Measurements from ENCODE around the gene ASH1L. TPM values are rescaled to one million over a fixed set of nuclear protein-coding genes. Genes with fewer than 3 reads are reported as not detected.

Gene ASH1L
- total RNA-seq, 1 experiment from 2014 or later: 29.3 TPM

GRCh38 chr1:155478270-155478852, 84.2 kb downstream of the ASH1L start:
- Mint-ChIP-seq H3K27me3 (ENCODE audit: low read depth) (no peaks in the 10 kb centered on the region), H3K4me3 (no peak overlapping the region), H3K4me1 (peaks cover 19% of the 10 kb centered on the region), H3K9me3 (no peaks in the 10 kb centered on the region; the same call in 1 of the 2 replicates), H3K36me3 (peaks cover 43% of the 10 kb centered on the region), H3K27ac (peak overlapping the region; percentile 51)
- ATAC-seq: peak; percentile 90
- no peak for DNase-seq (ENCODE audit: low spot score)
- ChIA-PET POLR2A (no interaction called here), CTCF (interaction anchor here (1.4 kb wide), 1 partner anchor 9 kb away, joined by 3 read pairs; no protein-coding TSS in a partner anchor)
- TF ChIP-seq ZNF396 (CRISPR knock-in tag; IDR thresholded peaks at IDR 0.05; ENCODE audit: borderline replicate concordance) (no peak), IRF1 (CRISPR knock-in tag; IDR thresholded peaks at IDR 0.05) (no peak), OVOL2 (CRISPR knock-in tag; IDR thresholded peaks at IDR 0.05; ENCODE audit: borderline replicate concordance) (no peak), JAZF1 (CRISPR knock-in tag; IDR thresholded peaks at IDR 0.05) (no peak), ESRRA (CRISPR knock-in tag; IDR thresholded peaks at IDR 0.05; ENCODE audit: borderline replicate concordance) (no peak), ATF1 (CRISPR knock-in tag; IDR thresholded peaks at IDR 0.05) (no peak), ELF4 (CRISPR knock-in tag; IDR thresholded peaks at IDR 0.05; ENCODE audit: low read depth) (no peak), USF1 (CRISPR knock-in tag; IDR thresholded peaks at IDR 0.05) (no peak), E2F1 (CRISPR knock-in tag; IDR thresholded peaks at IDR 0.05) (no peak), ZBTB43 (CRISPR knock-in tag; IDR thresholded peaks at IDR 0.05) (no peak)

- Mint-ChIP-seq H3K27ac (no peak overlapping the region), H3K27me3 (ENCODE audit: low read depth) (no peaks in the 10 kb centered on the region), H3K4me3 (no peak overlapping the region), H3K36me3 (peaks cover 43% of the 10 kb centered on the region), H3K4me1 (peaks cover 13% of the 10 kb centered on the region), H3K9me3 (peaks cover 24% of the 10 kb centered on the region)
- ChIA-PET POLR2A (no interaction called here), CTCF (no interaction called here)
- DNase-seq (ENCODE audit: low spot score): no peak
- ATAC-seq: no peak
- TF ChIP-seq PRDM15 (CRISPR knock-in tag; IDR thresholded peaks at IDR 0.05) (no peak), TEAD1 (CRISPR knock-in tag; IDR thresholded peaks at IDR 0.05) (no peak), ZNF425 (CRISPR knock-in tag; conservative IDR thresholded peaks at IDR 0.05) (no peak), MXD4 (CRISPR knock-in tag; IDR thresholded peaks at IDR 0.05; ENCODE audit: borderline replicate concordance) (no peak), NR2C2 (CRISPR knock-in tag; IDR thresholded peaks at IDR 0.05) (no peak), ZMAT4 (CRISPR knock-in tag; IDR thresholded peaks at IDR 0.05) (no peak), ATF1 (CRISPR knock-in tag; IDR thresholded peaks at IDR 0.05) (no peak), AFF4 (CRISPR knock-in tag; IDR thresholded peaks at IDR 0.05; ENCODE audit: borderline replicate concordance) (no peak), E2F1 (CRISPR knock-in tag; IDR thresholded peaks at IDR 0.05) (no peak), FOXK1 (CRISPR knock-in tag; IDR thresholded peaks at IDR 0.05) (no peak)
These were observed 88.5 kb downstream of the ASH1L start for GRCh38 chr1:155474146-155474545.

Data from WTC11 (cell line).